GM21367 (cell line): Measurements from ENCODE around the gene DAB2IP.

Source experiments
- ATAC-seq: cut with Tn5 transposase; IDR thresholded peaks from one replicate; pipeline ENCODE4 v1.9.1; 2021; ENCODE audit not compliant: unreplicated experiment

DAB2IP gene

DNA sequence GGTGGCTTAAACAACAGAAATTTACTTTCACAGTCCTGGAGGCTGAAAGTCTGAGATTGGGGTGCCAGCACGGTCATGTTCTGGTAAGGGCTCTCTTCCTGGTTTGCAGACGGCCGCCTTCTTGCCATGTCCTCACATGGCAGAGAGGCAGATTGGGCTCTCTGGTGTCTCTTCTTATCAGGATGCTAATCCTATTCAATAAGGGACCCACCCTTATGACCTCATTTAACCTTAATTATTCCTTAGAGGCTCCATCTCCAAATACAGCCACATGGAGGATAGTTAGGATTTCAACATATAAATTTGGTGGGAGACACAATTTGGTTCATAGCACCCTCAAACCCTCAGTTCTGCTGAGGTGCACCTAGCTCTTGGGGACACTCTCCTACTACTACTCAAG lies 180.4 kb downstream of the DAB2IP start:
- no peak for ATAC-seq

DNA sequence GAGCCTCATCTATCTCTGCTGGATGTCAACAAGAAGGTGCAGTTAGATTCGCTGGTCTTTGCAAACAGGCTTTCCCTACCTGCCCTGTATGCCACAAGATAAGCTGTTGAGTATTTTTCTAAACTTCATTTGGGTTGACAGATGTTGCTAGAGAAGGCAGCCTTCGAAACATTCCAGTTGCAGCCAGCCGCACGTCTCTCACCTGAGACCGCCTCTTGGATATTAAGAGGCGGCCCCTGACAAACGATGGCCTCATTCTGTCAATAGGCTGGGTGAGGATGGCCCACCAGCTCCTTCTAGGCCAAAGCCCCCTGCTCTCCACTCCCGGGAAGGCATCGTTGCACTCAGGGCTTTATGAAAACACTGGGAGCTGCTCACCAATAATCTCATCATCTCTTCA lies 181.6 kb downstream of the DAB2IP start:
- ATAC-seq = no peak
